ENCODE results near the gene FOXR1.
"Not testable (repeated sequence)": the region's sequence is repeated elsewhere in the genome, so short reads cannot be mapped to it uniquely, and the experiment has no call there.

The FOXR1 gene

GRCh38 chr11:118948000-118948399, 23.6 kb upstream of the FOXR1 start:
- no peak for DNase-seq

- no peak for DNase-seq
Observed at GRCh38 chr11:118953265-118953664, 18.3 kb upstream of the FOXR1 start.

- DNase-seq, result not testable (repeated sequence)
Observed at GRCh38 chr11:118953976-118954375, 17.6 kb upstream of the FOXR1 start.

- DNase-seq, result peak; percentile 62 to 73
Observed at GRCh38 chr11:118956094-118956846, 15.3 kb upstream of the FOXR1 start, which contains the start of gene UPK2. UPK2 (plus strand) TSS chr11:118956298; CDS start chr11:118956351, 53 bp downstream.

GRCh38 chr11:118956847-118957469, 14.6 kb upstream of the FOXR1 start:
- DNase-seq, result no peak

- DNase-seq, result no peak
Observed at GRCh38 chr11:118957549-118957948, 14.0 kb upstream of the FOXR1 start.

- DNase-seq, result no peak
Observed at GRCh38 chr11:118957968-118958367, 13.6 kb upstream of the FOXR1 start.

GRCh38 chr11:118958577-118958976, 13.0 kb upstream of the FOXR1 start:
- DNase-seq, result no peak

GRCh38 chr11:118961189-118961588, 10.4 kb upstream of the FOXR1 start:
- no peak for DNase-seq

- no peak for DNase-seq
Observed at GRCh38 chr11:118961591-118961990, 10.0 kb upstream of the FOXR1 start.

- DNase-seq, result not testable (repeated sequence)
Observed at GRCh38 chr11:118969508-118969907, 2.1 kb upstream of the FOXR1 start.

GRCh38 chr11:118973985-118974384, 2.4 kb downstream of the FOXR1 start:
- no peak for DNase-seq

GRCh38 chr11:118975771-118976709, 4.5 kb downstream of the FOXR1 start:
- DNase-seq, result no peak

- DNase-seq, result peak; percentile 46 to 70
Observed at GRCh38 chr11:118979434-118979833, 7.9 kb downstream of the FOXR1 start.

GRCh38 chr11:118980191-118980881, 8.8 kb downstream of the FOXR1 start:
- DNase-seq, result no peak

- not testable (repeated sequence) for DNase-seq
Observed at GRCh38 chr11:118984337-118984736, 12.8 kb downstream of the FOXR1 start.

GRCh38 chr11:118984825-118985224, 13.3 kb downstream of the FOXR1 start:
- DNase-seq, result no peak

GRCh38 chr11:118988280-118988679, 16.7 kb downstream of the FOXR1 start:
- no peak for DNase-seq

GRCh38 chr11:118991486-118992038, 20.0 kb downstream of the FOXR1 start:
- not testable (repeated sequence) for DNase-seq

- peak; percentile 81 to 85 for DNase-seq
Observed at GRCh38 chr11:118996926-118997626, 25.5 kb downstream of the FOXR1 start.

- DNase-seq, result peak; percentile 89
Observed at GRCh38 chr11:118997627-118998387, 26.2 kb downstream of the FOXR1 start, which contains the start of gene CENATAC. CENATAC (plus strand) TSS chr11:118998138; CDS start chr11:118998198, 60 bp downstream.
